A549 (cell line): Measurements from ENCODE around the gene BCL11B. TPM values are rescaled to one million over a fixed set of nuclear protein-coding genes. Genes with fewer than 3 reads are reported as not detected.

ENCODE experiments used
- ATAC-seq, 2 experiments: fragments of 200-7000 bp in 1 of 2; fragments of >200 bp in 1 of 2; cut with Nextera tagmentation in 1 of 2; cut with Tn5 transposase in 1 of 2; 3 replicates each; pipeline versions ENCODE4 v1.8.0 to v1.9.1; 2018 to 2020; ENCODE audit warnings: mild to moderate bottlenecking in 1 of 2, moderate library complexity in 1 of 2
- CTCF ChIA-PET: fragments of 300-600 bp; sonication (Branson Sonifier 250); formaldehyde crosslinking; extraction: SDS; loops from one replicate; lab custom pipeline; 2021; ENCODE audit warnings: antibody characterized with exemption, inconsistent platforms; lab: Yijun Ruan, JAX
- POLR2A ChIA-PET: fragments of 350-600 bp; formaldehyde crosslinking; extraction: SDS; loops from one replicate; lab custom pipeline; 2021; ENCODE audit warnings: antibody characterized with exemption, inconsistent platforms; lab: Yijun Ruan, JAX
- DNase-seq, 2 experiments: peaks; one replicate each; pipeline versions ENCODE4 v3.0.0 to v3.0.0-alpha.2; 2011 to 2016; ENCODE audit warnings: low read depth in 1 of 2, low spot score in 1 of 2
- FAIRE-seq: peaks from 2 replicates; lab custom pipeline; 2011; peaks lifted over from hg19 to GRCh38; lab: Jason Lieb, UNC
- H3K27ac ChIP-seq, 2 experiments: fragments of >200 bp; sonication (Bioruptor Twin); formaldehyde crosslinking; 3 replicates each; pipeline ENCODE4 v1.5.1; 2016 to 2017
- H3K4me1 ChIP-seq: fragments of >200 bp; sonication (Bioruptor Twin); formaldehyde crosslinking; 3 replicates; pipeline ENCODE4 v1.6.1; 2016
- H3K4me2 ChIP-seq: fragments of >200 bp; sonication (Bioruptor Twin); formaldehyde crosslinking; 3 replicates; pipeline ENCODE4 v1.6.1; 2016
- H3K4me3 ChIP-seq: fragments of >200 bp; sonication (Bioruptor Twin); formaldehyde crosslinking; 3 replicates; pipeline ENCODE4 v1.5.1; 2016
- H3K9me3 ChIP-seq: fragments of >200 bp; sonication (Bioruptor Twin); formaldehyde crosslinking; 3 replicates; pipeline ENCODE4 v1.6.1; 2016
- CBX2 ChIP-seq: fragments of 200-600 bp; sonication (generic); IDR thresholded peaks from 2 replicates; pipeline ENCODE4 v1.6.1; 2016; ENCODE audit warnings: low read depth, mild to moderate bottlenecking, borderline replicate concordance
- EHMT2 ChIP-seq: fragments of 200-600 bp; sonication (generic); IDR thresholded peaks from 2 replicates; pipeline ENCODE4 v1.6.1; 2016; ENCODE audit warnings: antibody characterized with exemption, low read depth, mild to moderate bottlenecking, moderate library complexity
- ELK1 ChIP-seq: fragments of 150-350 bp; IDR thresholded peaks from 2 replicates; pipeline ENCODE4 v1.6.1; 2014; ENCODE audit warnings: low read depth, mild to moderate bottlenecking, low read length
- ESRRA ChIP-seq: fragments of 150-350 bp; IDR thresholded peaks from 2 replicates; pipeline ENCODE4 v1.6.1; 2014; ENCODE audit warnings: mild to moderate bottlenecking, low read length, borderline replicate concordance
- FOSB ChIP-seq: fragments of 250-450 bp; sonication (Bioruptor Pico); IDR thresholded peaks from 2 replicates; pipeline ENCODE4 v1.5.0; 2020; ENCODE audit warnings: mild to moderate bottlenecking, moderate library complexity
- GATA3 ChIP-seq: IDR thresholded peaks from 2 replicates; pipeline ENCODE4 v1.6.1; 2012; ENCODE audit warnings: borderline replicate concordance
- HDAC2 ChIP-seq: fragments of 200-600 bp; sonication (generic); IDR thresholded peaks from 2 replicates; pipeline ENCODE4 v1.6.1; 2016
- HMGXB4 ChIP-seq: fragments of 250-450 bp; sonication (Bioruptor Pico); IDR thresholded peaks from 2 replicates; pipeline ENCODE4 v1.5.0; 2021; ENCODE audit warnings: mild to moderate bottlenecking, moderate library complexity, borderline replicate concordance
- HOXB13 ChIP-seq: fragments of 250-450 bp; sonication (Bioruptor Pico); IDR thresholded peaks from 2 replicates; pipeline ENCODE4 v1.5.0; 2020; ENCODE audit warnings: low read depth, mild to moderate bottlenecking, moderate library complexity
- JUNB ChIP-seq: fragments of >200 bp; sonication (Bioruptor Twin); formaldehyde crosslinking; IDR thresholded peaks from 2 replicates; pipeline ENCODE4 v1.6.1; 2016
- PHF8 ChIP-seq: fragments of 200-600 bp; sonication (generic); IDR thresholded peaks from 2 replicates; pipeline ENCODE4 v1.6.1; 2016; ENCODE audit warnings: low read depth, mild to moderate bottlenecking, antibody characterized with exemption, moderate library complexity, borderline replicate concordance
- RAD21 ChIP-seq, 2 experiments: fragments of >200 bp in 1 of 2; sonication (Bioruptor Twin) in 1 of 2; formaldehyde crosslinking in 1 of 2; IDR thresholded peaks in 1 of 2; conservative IDR thresholded peaks in 1 of 2; 2 replicates in 1 of 2; 3 replicates in 1 of 2; pipeline ENCODE4 v1.6.1; 2012 to 2018; ENCODE audit warnings: inconsistent platforms in 1 of 2
- RCOR1 ChIP-seq: fragments of 150-350 bp; IDR thresholded peaks from 2 replicates; pipeline ENCODE4 v1.6.1; 2014; ENCODE audit warnings: antibody characterized with exemption, low read length, low read depth
- SMC3 ChIP-seq: fragments of >200 bp; sonication (Bioruptor Twin); formaldehyde crosslinking; IDR thresholded peaks from 3 replicates; pipeline ENCODE4 v1.6.1; 2018; ENCODE audit warnings: inconsistent platforms
- ZFP36 ChIP-seq: fragments of 450-650 bp; IDR thresholded peaks from 2 replicates; pipeline ENCODE4 v1.6.1; 2014; ENCODE audit warnings: borderline replicate concordance; ENCODE audit not compliant: partially characterized antibody
- ZNF302 ChIP-seq: fragments of 250-450 bp; sonication (Bioruptor Pico); IDR thresholded peaks from 2 replicates; pipeline ENCODE4 v1.9.0; 2021; ENCODE audit warnings: inconsistent platforms, mild to moderate bottlenecking, moderate library complexity
- WGBS: methylation state at CpG from one replicate; pipeline ENCODE4 v1.1.6; 2017; ENCODE audit errors: missing lambda C conversion rate; 5-methylcytosine and 5-hydroxymethylcytosine counted together
- polyA plus RNA-seq, 4 experiments: library from polyadenylated mRNA; depleted of rRNA in 3 of 4; stranded (reverse); fragments of >200 nt; fragmentation: RNase III in 1 of 4; extraction: RNeasy Plus Mini Kit Qiagen cat#74134 plus additional on column Dnase treatment in 1 of 4; gene quantifications; 2 replicates in 3 of 4; 3 replicates in 1 of 4; pipeline ENCODE4 v1.2.3, GENCODE V29; 2011 to 2017
- TF ChIP-seq, protein P1 (sequence below): fragments of 200-600 bp; sonication (generic); IDR thresholded peaks from 2 replicates; pipeline ENCODE4 v1.6.1; 2016; ENCODE audit warnings: antibody characterized with exemption, mild to moderate bottlenecking, moderate library complexity
- TF ChIP-seq, protein P2 (sequence below): fragments of 450-650 bp; IDR thresholded peaks from 2 replicates; pipeline ENCODE4 v1.6.1; 2014; ENCODE audit warnings: antibody characterized with exemption

The BCL11B gene
- polyA plus RNA-seq, 2 of the 4 experiments (the other 2 are of a cell fraction) = 0.43 to 0.49 TPM

- H3K27ac ChIP-seq = no peak overlapping the region
- ATAC-seq (no peak), FAIRE-seq (no peak), DNase-seq (no peak)
- H3K9me3 ChIP-seq = no peaks in the 10 kb centered on the region
- no peak overlapping the region for H3K4me3 ChIP-seq
- POLR2A ChIA-PET = no interaction called here
- CTCF ChIA-PET = no interaction called here
- no peak overlapping the region for H3K4me2 ChIP-seq
- H3K4me1 ChIP-seq = no peaks in the 10 kb centered on the region
- 73% methylated on average over 6 of the region's 6 CpGs for WGBS
- TF ChIP-seq RAD21 (conservative IDR thresholded peaks at IDR 0.05 in 1 of 2, IDR thresholded peaks at IDR 0.05 in 1 of 2) (no peak), ZFP36 (no peak), CBX2 (no peak)
These were observed 89.3 kb downstream of the BCL11B start for GRCh38 chr14:99182548-99183250.

DNA sequence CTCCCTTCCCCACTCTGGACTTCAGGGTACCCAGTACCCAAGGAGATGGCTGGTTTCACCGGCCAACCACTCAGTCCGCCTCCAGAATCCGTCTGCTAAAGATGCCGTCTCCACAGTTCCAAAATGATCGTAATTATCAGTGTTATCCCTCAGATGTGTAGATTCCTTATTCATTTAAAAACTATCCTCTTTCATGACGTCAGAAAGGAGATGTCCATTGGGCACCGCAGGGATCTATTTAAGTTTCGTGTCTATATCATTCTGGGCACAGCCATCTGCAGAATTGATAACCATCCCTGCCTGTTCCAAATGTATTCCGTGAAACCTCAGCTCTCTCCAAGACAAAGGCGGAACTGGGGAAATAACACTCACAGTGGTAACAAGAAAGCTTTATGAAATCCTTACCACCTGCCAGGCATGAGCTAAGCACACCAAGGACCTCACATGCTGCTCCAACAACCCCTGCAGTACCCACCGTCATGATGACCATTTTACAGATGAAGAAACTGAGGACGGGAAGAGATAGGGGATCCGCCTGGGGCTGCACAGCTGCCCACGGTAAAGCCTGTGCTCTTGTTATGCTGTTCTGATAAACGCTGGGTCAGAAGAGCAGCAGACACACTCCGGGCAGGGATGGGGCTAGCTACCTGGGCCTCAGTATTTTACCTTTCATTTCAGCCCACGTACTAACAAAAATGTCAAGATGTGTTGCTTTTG lies 90.0 kb downstream of the BCL11B start:
- H3K9me3 ChIP-seq = no peaks in the 10 kb centered on the region
- ATAC-seq (no peak), DNase-seq (no peak), FAIRE-seq (no peak)
- no peak overlapping the region for H3K27ac ChIP-seq
- TF ChIP-seq HOXB13 (CRISPR knock-in tag) = no peak
- TF ChIP-seq PHF8 = no peak
- ChIA-PET POLR2A (no interaction called here), CTCF (no interaction called here)
- WGBS = 63% methylated on average over 17 of the region's 17 CpGs
- H3K4me3 ChIP-seq = no peak overlapping the region
- H3K4me2 ChIP-seq = no peak overlapping the region
- no peaks in the 10 kb centered on the region for H3K4me1 ChIP-seq

GRCh38 chr14:99181241-99181640 lies 90.8 kb downstream of the BCL11B start:
- 51% methylated on average over 7 of the region's 11 CpGs for WGBS
- no peaks in the 10 kb centered on the region for H3K9me3 ChIP-seq
- no peaks in the 10 kb centered on the region for H3K4me1 ChIP-seq
- TF ChIP-seq HMGXB4 (CRISPR knock-in tag) (no peak), JUNB (no peak), ELK1 (no peak), HDAC2 (no peak), FOSB (no peak), ESRRA (no peak)
- no peak overlapping the region for H3K4me3 ChIP-seq
- FAIRE-seq = no peak
- DNase-seq = no peak
- CTCF ChIA-PET = no interaction called here
- POLR2A ChIA-PET = no interaction called here
- no peak overlapping the region for H3K4me2 ChIP-seq
- ATAC-seq = no peak
- H3K27ac ChIP-seq = no peak overlapping the region

- H3K4me1 ChIP-seq = no peaks in the 10 kb centered on the region
- CTCF ChIA-PET = interaction anchor here (1.5 kb wide), 1 partner anchor 18 kb away, joined by 3 read pairs; no protein-coding TSS in a partner anchor
- ATAC-seq = no peak
- H3K27ac ChIP-seq = no peak overlapping the region
- WGBS = 75% methylated on average over 9 of the region's 9 CpGs
- H3K4me2 ChIP-seq = no peak overlapping the region
- POLR2A ChIA-PET = no interaction called here
- H3K4me3 ChIP-seq = no peak overlapping the region
- FAIRE-seq = no peak
- H3K9me3 ChIP-seq = no peaks in the 10 kb centered on the region
- no peak for DNase-seq
- no peak for TF ChIP-seq FOSB
- TF ChIP-seq, protein P1, sequence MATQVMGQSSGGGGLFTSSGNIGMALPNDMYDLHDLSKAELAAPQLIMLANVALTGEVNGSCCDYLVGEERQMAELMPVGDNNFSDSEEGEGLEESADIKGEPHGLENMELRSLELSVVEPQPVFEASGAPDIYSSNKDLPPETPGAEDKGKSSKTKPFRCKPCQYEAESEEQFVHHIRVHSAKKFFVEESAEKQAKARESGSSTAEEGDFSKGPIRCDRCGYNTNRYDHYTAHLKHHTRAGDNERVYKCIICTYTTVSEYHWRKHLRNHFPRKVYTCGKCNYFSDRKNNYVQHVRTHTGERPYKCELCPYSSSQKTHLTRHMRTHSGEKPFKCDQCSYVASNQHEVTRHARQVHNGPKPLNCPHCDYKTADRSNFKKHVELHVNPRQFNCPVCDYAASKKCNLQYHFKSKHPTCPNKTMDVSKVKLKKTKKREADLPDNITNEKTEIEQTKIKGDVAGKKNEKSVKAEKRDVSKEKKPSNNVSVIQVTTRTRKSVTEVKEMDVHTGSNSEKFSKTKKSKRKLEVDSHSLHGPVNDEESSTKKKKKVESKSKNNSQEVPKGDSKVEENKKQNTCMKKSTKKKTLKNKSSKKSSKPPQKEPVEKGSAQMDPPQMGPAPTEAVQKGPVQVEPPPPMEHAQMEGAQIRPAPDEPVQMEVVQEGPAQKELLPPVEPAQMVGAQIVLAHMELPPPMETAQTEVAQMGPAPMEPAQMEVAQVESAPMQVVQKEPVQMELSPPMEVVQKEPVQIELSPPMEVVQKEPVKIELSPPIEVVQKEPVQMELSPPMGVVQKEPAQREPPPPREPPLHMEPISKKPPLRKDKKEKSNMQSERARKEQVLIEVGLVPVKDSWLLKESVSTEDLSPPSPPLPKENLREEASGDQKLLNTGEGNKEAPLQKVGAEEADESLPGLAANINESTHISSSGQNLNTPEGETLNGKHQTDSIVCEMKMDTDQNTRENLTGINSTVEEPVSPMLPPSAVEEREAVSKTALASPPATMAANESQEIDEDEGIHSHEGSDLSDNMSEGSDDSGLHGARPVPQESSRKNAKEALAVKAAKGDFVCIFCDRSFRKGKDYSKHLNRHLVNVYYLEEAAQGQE = no peak
- TF ChIP-seq PHF8 = no peak
- no peak for TF ChIP-seq GATA3
- no peak for TF ChIP-seq RCOR1
- TF ChIP-seq EHMT2 = no peak
- no peak for TF ChIP-seq SMC3
- no peak for TF ChIP-seq ZNF302 (CRISPR knock-in tag)
- TF ChIP-seq, protein P2, sequence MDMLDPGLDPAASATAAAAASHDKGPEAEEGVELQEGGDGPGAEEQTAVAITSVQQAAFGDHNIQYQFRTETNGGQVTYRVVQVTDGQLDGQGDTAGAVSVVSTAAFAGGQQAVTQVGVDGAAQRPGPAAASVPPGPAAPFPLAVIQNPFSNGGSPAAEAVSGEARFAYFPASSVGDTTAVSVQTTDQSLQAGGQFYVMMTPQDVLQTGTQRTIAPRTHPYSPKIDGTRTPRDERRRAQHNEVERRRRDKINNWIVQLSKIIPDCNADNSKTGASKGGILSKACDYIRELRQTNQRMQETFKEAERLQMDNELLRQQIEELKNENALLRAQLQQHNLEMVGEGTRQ = no peak
These were observed 92.1 kb downstream of the BCL11B start for GRCh38 chr14:99179946-99180345.
